Caco-2 (cell line): Measurements from ENCODE around the gene SGMS2. TPM values are rescaled to one million over a fixed set of nuclear protein-coding genes. Genes with fewer than 3 reads are reported as not detected.

ENCODE experiments used
- BruUV-seq: library from RNA; stranded (reverse); fragments of 400-500 nt; replicated peaks from 2 replicates; lab custom pipeline; 2021; lab: Mats Ljungman, UMichigan
- CTCF ChIA-PET: fragments of 300-600 bp; sonication (Branson Sonifier 250); formaldehyde crosslinking; loops from one replicate; lab custom pipeline; 2022; ENCODE audit warnings: antibody characterized with exemption; lab: Charles Lee
- POLR2A ChIA-PET: fragments of 300-600 bp; sonication (Branson Sonifier 250); formaldehyde crosslinking; loops from one replicate; lab custom pipeline; 2022; ENCODE audit warnings: antibody characterized with exemption; lab: Charles Lee
- DNase-seq, 2 experiments: peaks; one replicate each; pipeline versions ENCODE4 v3.0.0 to v3.0.0-alpha.2; 2020 to 2022
- H3K27me3 ChIP-seq: replicated peaks from 2 replicates; pipeline ENCODE4 v1.6.0; 2011; ENCODE audit warnings: low read length; ENCODE audit not compliant: control insufficient read depth, insufficient read depth
- H3K36me3 ChIP-seq: 2 replicates; pipeline ENCODE4 v1.5.1; 2011; ENCODE audit warnings: low read length; ENCODE audit not compliant: control insufficient read depth, insufficient read depth
- H3K4me1 ChIP-seq: fragments of 250-450 bp; sonication (Bioruptor Pico); 2 replicates; pipeline ENCODE4 v1.5.1; 2020; ENCODE audit warnings: mild to moderate bottlenecking
- H3K4me3 ChIP-seq: 2 replicates; pipeline ENCODE4 v1.5.1; 2011; ENCODE audit warnings: low read depth, mild to moderate bottlenecking, control low read depth, low read length
- H3K9me3 ChIP-seq: fragments of 250-450 bp; sonication (Bioruptor Pico); 2 replicates; pipeline ENCODE4 v1.5.1; 2020; ENCODE audit warnings: mild to moderate bottlenecking, moderate library complexity
- H3K27ac Mint-ChIP-seq: one replicate; pipeline ENCODE4 v1.8.0; 2022; ENCODE audit warnings: mixed read lengths; ENCODE audit not compliant: unreplicated experiment
- H3K27me3 Mint-ChIP-seq: one replicate; pipeline ENCODE4 v1.8.0; 2022; ENCODE audit warnings: mixed read lengths; ENCODE audit not compliant: insufficient read depth, unreplicated experiment
- H3K36me3 Mint-ChIP-seq: one replicate; pipeline ENCODE4 v1.8.0; 2022; ENCODE audit warnings: mild to moderate bottlenecking, mixed read lengths; ENCODE audit not compliant: insufficient read depth, unreplicated experiment
- H3K4me1 Mint-ChIP-seq: one replicate; pipeline ENCODE4 v1.8.0; 2022; ENCODE audit warnings: low read depth, mixed read lengths; ENCODE audit not compliant: unreplicated experiment
- H3K4me3 Mint-ChIP-seq: one replicate; pipeline ENCODE4 v1.8.0; 2022; ENCODE audit warnings: mild to moderate bottlenecking, moderate library complexity, mixed read lengths; ENCODE audit not compliant: unreplicated experiment
- H3K9me3 Mint-ChIP-seq: one replicate; pipeline ENCODE4 v1.8.0; 2022; ENCODE audit warnings: mixed read lengths; ENCODE audit not compliant: unreplicated experiment
- CTCF ChIP-seq, 2 experiments: fragments of 200-600 bp in 1 of 2; IDR thresholded peaks; 1 replicate in 1 of 2; 2 replicates in 1 of 2; pipeline versions ENCODE4 v1.5.1 to v1.8.0; 2011 to 2022; ENCODE audit warnings: antibody characterized with exemption in 1 of 2, control low read depth in 1 of 2, inconsistent platforms in 1 of 2, low read depth in 1 of 2, low read length in 1 of 2, mild to moderate bottlenecking in 1 of 2, moderate library complexity in 1 of 2; ENCODE audit not compliant: insufficient read depth in 1 of 2, severe bottlenecking in 1 of 2, unreplicated experiment in 1 of 2
- intact Hi-C: fragments of 100-400 bp; cut with micrococcal nuclease; formaldehyde crosslinking; loops from one replicate; pipeline ENCODE4 v1.10.0; 2022; ENCODE audit not compliant: unreplicated experiment
- total RNA-seq: library from RNA; stranded (reverse); gene quantifications from 2 replicates; pipeline ENCODE4 v1.2.3, GENCODE V29; 2022

Gene SGMS2
- total RNA-seq, 1 experiment from 2014 or later, result 3.4 TPM

- Histone ChIP-seq H3K4me3 (no peak overlapping the region), H3K27me3 (no peaks in the 10 kb centered on the region), H3K36me3 (no peaks in the 10 kb centered on the region), H3K4me1 (no peaks in the 10 kb centered on the region), H3K9me3 (0 out of 2 replicates have a peak, but pooled peaks cover 4% of the 10 kb centered on the region)
- Mint-ChIP-seq H3K36me3 (no peaks in the 10 kb centered on the region), H3K27ac (no peak overlapping the region), H3K4me3 (no peak overlapping the region), H3K27me3 (peaks cover 3% of the 10 kb centered on the region), H3K9me3 (peaks cover 9% of the 10 kb centered on the region), H3K4me1 (no peaks in the 10 kb centered on the region)
- no TSS peak for BruUV-seq
- intact Hi-C loops, result no loop called here
- TF ChIP-seq CTCF (IDR thresholded peaks at IDR 0.05; ENCODE audit: insufficient read depth in 1 of 2, low read depth in 1 of 2, low read length in 1 of 2, severe bottlenecking in 1 of 2, unreplicated experiment in 1 of 2), result no peak
- no peak for DNase-seq
- ChIA-PET POLR2A (no interaction called here), CTCF (no interaction called here)
These were observed 44.1 kb upstream of the SGMS2 start for GRCh38 chr4:107780665-107781064.

- CTCF ChIA-PET, result no interaction called here
- intact Hi-C loops, result no loop called here
- no peak overlapping the region for H3K27ac Mint-ChIP-seq
These were observed 32.8 kb upstream of the SGMS2 start for GRCh38 chr4:107791902-107792301.

GRCh38 chr4:107792711-107793110 lies 32.0 kb upstream of the SGMS2 start:
- H3K27me3 ChIP-seq, result no peaks in the 10 kb centered on the region
- DNase-seq, result no peak
- Mint-ChIP-seq H3K4me3 (no peak overlapping the region), H3K27ac (no peak overlapping the region), H3K4me1 (peaks cover 9% of the 10 kb centered on the region), H3K9me3 (peaks cover under 1% of the 10 kb centered on the region), H3K27me3 (no peaks in the 10 kb centered on the region), H3K36me3 (no peaks in the 10 kb centered on the region)
- H3K36me3 ChIP-seq, result no peaks in the 10 kb centered on the region
- no peak overlapping the region for H3K4me3 ChIP-seq
- ChIA-PET CTCF (no interaction called here), POLR2A (no interaction called here)
- H3K9me3 ChIP-seq, result no peaks in the 10 kb centered on the region
- TF ChIP-seq CTCF (IDR thresholded peaks at IDR 0.05; ENCODE audit: insufficient read depth in 1 of 2, low read depth in 1 of 2, low read length in 1 of 2, severe bottlenecking in 1 of 2, unreplicated experiment in 1 of 2), result no peak
- no TSS peak for BruUV-seq
- intact Hi-C loops, result no loop called here
- no peaks in the 10 kb centered on the region for H3K4me1 ChIP-seq

More at GRCh38 chr4:107791902-107792301, 32.8 kb upstream of the SGMS2 start:
- no peak for TF ChIP-seq CTCF (IDR thresholded peaks at IDR 0.05; ENCODE audit: insufficient read depth in 1 of 2, low read depth in 1 of 2, low read length in 1 of 2, severe bottlenecking in 1 of 2, unreplicated experiment in 1 of 2)
- Mint-ChIP-seq H3K4me3 (no peak overlapping the region), H3K4me1 (peaks cover 9% of the 10 kb centered on the region), H3K36me3 (no peaks in the 10 kb centered on the region), H3K9me3 (peaks cover 8% of the 10 kb centered on the region), H3K27me3 (no peaks in the 10 kb centered on the region)
- no peaks in the 10 kb centered on the region for H3K27me3 ChIP-seq
- no peaks in the 10 kb centered on the region for H3K4me1 ChIP-seq
- no peak overlapping the region for H3K4me3 ChIP-seq
- H3K36me3 ChIP-seq, result no peaks in the 10 kb centered on the region
- DNase-seq, result peak in 1 of 2 experiments; percentile 15
- no TSS peak for BruUV-seq
- POLR2A ChIA-PET, result no interaction called here
- no peaks in the 10 kb centered on the region for H3K9me3 ChIP-seq
